H1 (cell line): ENCODE measurements around the gene PFDN1. TPM values are rescaled to one million over a fixed set of nuclear protein-coding genes. Genes with fewer than 3 reads are reported as not detected.

Source experiments
- CTCF ChIA-PET: fragments of 300-600 bp; sonication (Branson Sonifier 250); formaldehyde crosslinking; loops from one replicate; lab custom pipeline; 2021; ENCODE audit not compliant: partially characterized antibody; lab: Charles Lee
- POLR2A ChIA-PET: fragments of 300-600 bp; sonication (Branson Sonifier 250); formaldehyde crosslinking; loops from one replicate; lab custom pipeline; 2021; ENCODE audit warnings: inconsistent platforms; ENCODE audit not compliant: partially characterized antibody; lab: Charles Lee
- DNase-seq, 2 experiments: peaks; one replicate each; pipeline versions ENCODE4 v3.0.0 to v3.0.0-alpha.2; 2010 to 2022; ENCODE audit warnings: low spot score in 2 of 2, low read depth in 1 of 2, mixed read lengths in 1 of 2
- FAIRE-seq: peaks from 2 replicates; lab custom pipeline; 2011; peaks lifted over from hg19 to GRCh38; lab: Jason Lieb, UNC
- H2AFZ ChIP-seq: 2 replicates; pipeline ENCODE4 v1.8.1; 2012; ENCODE audit warnings: low read length, inconsistent platforms
- H2AK5ac ChIP-seq: 2 replicates; pipeline ENCODE4 v1.6.1; 2013; ENCODE audit warnings: low read depth, low read length
- H2BK120ac ChIP-seq: replicated peaks from 2 replicates; pipeline ENCODE3; 2013; ENCODE audit warnings: low read depth, low read length, inconsistent platforms
- H2BK12ac ChIP-seq: 2 replicates; pipeline ENCODE4 v1.6.1; 2013; ENCODE audit warnings: low read depth, low read length
- H2BK15ac ChIP-seq: 2 replicates; pipeline ENCODE4 v1.6.1; 2013; ENCODE audit warnings: low read length
- H2BK20ac ChIP-seq: 2 replicates; pipeline ENCODE4 v1.6.1; 2013; ENCODE audit warnings: low read length
- H2BK5ac ChIP-seq: 2 replicates; pipeline ENCODE4 v1.6.1; 2013; ENCODE audit warnings: low read depth, low read length
- H3K14ac ChIP-seq: 2 replicates; pipeline ENCODE4 v1.6.1; 2013; ENCODE audit warnings: inconsistent platforms; ENCODE audit not compliant: insufficient read length
- H3K18ac ChIP-seq: 2 replicates; pipeline ENCODE4 v1.6.1; 2013; ENCODE audit warnings: low read length; ENCODE audit errors: extremely low read depth
- H3K23ac ChIP-seq: 2 replicates; pipeline ENCODE4 v1.6.1; 2013; ENCODE audit warnings: inconsistent platforms; ENCODE audit not compliant: insufficient read length
- H3K23me2 ChIP-seq: 2 replicates; pipeline ENCODE4 v1.6.1; 2013; ENCODE audit warnings: low read depth, low read length
- H3K27ac ChIP-seq: 2 replicates; pipeline ENCODE4 v1.6.1; 2011; ENCODE audit warnings: low read depth, low read length, inconsistent platforms
- H3K27me3 ChIP-seq, 4 experiments: replicated peaks in 1 of 4; 1 replicate in 1 of 4; 2 replicates in 3 of 4; pipeline versions ENCODE4 v1.6.1 to v1.8.1; 2011 to 2013; ENCODE audit warnings: low read length in 3 of 4, mild to moderate bottlenecking in 3 of 4, inconsistent platforms in 2 of 4, mixed read lengths in 2 of 4, moderate library complexity in 1 of 4; ENCODE audit not compliant: control insufficient read depth in 3 of 4, insufficient read depth in 3 of 4; ENCODE audit errors: extremely low read depth in 1 of 4
- H3K36me3 ChIP-seq, 4 experiments: 2 replicates each; pipeline versions ENCODE4 v1.6.1 to v1.8.1; 2011 to 2013; ENCODE audit warnings: mild to moderate bottlenecking in 4 of 4, low read length in 3 of 4, moderate library complexity in 2 of 4, control low read depth in 1 of 4, inconsistent platforms in 1 of 4; ENCODE audit not compliant: insufficient read depth in 4 of 4, control insufficient read depth in 2 of 4
- H3K4ac ChIP-seq: replicated peaks from 2 replicates; pipeline ENCODE3; 2013; ENCODE audit warnings: low read length, low read depth, mixed read lengths, inconsistent platforms; ENCODE audit not compliant: insufficient read length
- H3K4me1 ChIP-seq, 4 experiments: replicated peaks in 1 of 4; 1 replicate in 1 of 4; 2 replicates in 3 of 4; pipeline versions ENCODE4 v1.6.1 to v1.8.1; 2011 to 2013; ENCODE audit warnings: low read length in 3 of 4, inconsistent platforms in 2 of 4, mixed read lengths in 1 of 4; ENCODE audit not compliant: insufficient read depth in 4 of 4, control insufficient read depth in 3 of 4
- H3K4me2 ChIP-seq, 2 experiments: 2 replicates each; pipeline versions ENCODE4 v1.6.1 to v1.8.1; 2011 to 2013; ENCODE audit warnings: low read depth in 2 of 2, low read length in 2 of 2, control low read depth in 1 of 2, inconsistent platforms in 1 of 2, mild to moderate bottlenecking in 1 of 2; ENCODE audit not compliant: insufficient read depth in 1 of 2
- H3K4me3 ChIP-seq, 4 experiments: fragments of 200-600, 300-600 bp in 1 of 4; sonication (generic), shearing (Covaris generic), sonication (Bioruptor Twin) in 1 of 4; 2 replicates each; pipeline versions ENCODE4 v1.5.1 to v1.8.1; 2011 to 2016; ENCODE audit warnings: low read length in 4 of 4, low read depth in 3 of 4, control low read depth in 2 of 4, inconsistent platforms in 2 of 4, mild to moderate bottlenecking in 2 of 4, mixed read lengths in 1 of 4, moderate library complexity in 1 of 4; ENCODE audit not compliant: insufficient read depth in 2 of 4; ENCODE audit errors: extremely low read depth in 1 of 4
- H3K56ac ChIP-seq: replicated peaks from 2 replicates; pipeline ENCODE3; 2013; ENCODE audit warnings: low read depth, mild to moderate bottlenecking, mixed read lengths, low read length, inconsistent platforms; ENCODE audit not compliant: insufficient read length
- H3K79me1 ChIP-seq: 2 replicates; pipeline ENCODE4 v1.6.1; 2013; ENCODE audit warnings: low read depth, low read length, control low read depth
- H3K79me2 ChIP-seq, 2 experiments: 2 replicates each; pipeline versions ENCODE4 v1.6.1 to v1.8.1; 2012 to 2013; ENCODE audit warnings: low read length in 2 of 2, mild to moderate bottlenecking in 2 of 2, inconsistent platforms in 1 of 2; ENCODE audit not compliant: insufficient read depth in 2 of 2, control insufficient read depth in 1 of 2
- H3K9ac ChIP-seq, 4 experiments: replicated peaks in 1 of 4; 1 replicate in 1 of 4; 2 replicates in 3 of 4; pipeline versions ENCODE4 v1.6.1 to v1.8.1; 2011 to 2013; ENCODE audit warnings: low read depth in 3 of 4, low read length in 3 of 4, control low read depth in 2 of 4, mild to moderate bottlenecking in 2 of 4, moderate library complexity in 2 of 4, inconsistent platforms in 1 of 4; ENCODE audit errors: extremely low read depth in 1 of 4
- H3K9me3 ChIP-seq, 2 experiments: 2 replicates each; pipeline versions ENCODE4 v1.6.1 to v1.8.1; 2012 to 2013; ENCODE audit warnings: mild to moderate bottlenecking in 2 of 2, moderate library complexity in 2 of 2, control low read depth in 1 of 2, inconsistent platforms in 1 of 2, low read depth in 1 of 2, low read length in 1 of 2, mixed read lengths in 1 of 2; ENCODE audit not compliant: insufficient read depth in 2 of 2
- H4K20me1 ChIP-seq, 2 experiments: replicated peaks in 1 of 2; 2 replicates each; pipeline versions ENCODE3 to v1.8.1; 2011 to 2013; ENCODE audit warnings: inconsistent platforms in 2 of 2, low read length in 2 of 2, mild to moderate bottlenecking in 1 of 2; ENCODE audit not compliant: insufficient read depth in 2 of 2, control insufficient read depth in 1 of 2
- H4K5ac ChIP-seq: 2 replicates; pipeline ENCODE4 v1.6.1; 2013; ENCODE audit warnings: low read length, low read depth, mixed read lengths, inconsistent platforms; ENCODE audit not compliant: insufficient read length
- H4K8ac ChIP-seq: 2 replicates; pipeline ENCODE4 v1.8.0; 2013; ENCODE audit warnings: mild to moderate bottlenecking, moderate library complexity, low read length, inconsistent platforms; ENCODE audit not compliant: insufficient read depth; ENCODE audit errors: extremely low read depth
- H4K91ac ChIP-seq: replicated peaks from 2 replicates; pipeline ENCODE3; 2013; ENCODE audit warnings: low read length, mixed read lengths, inconsistent platforms; ENCODE audit not compliant: insufficient read length
- ASH2L ChIP-seq: fragments of 200-600, 300-600 bp; sonication (generic); IDR thresholded peaks from one replicate; pipeline ENCODE4 v1.7.1; 2017; ENCODE audit warnings: low read length
- EGR1 ChIP-seq: IDR thresholded peaks from 2 replicates; pipeline ENCODE4 v1.6.1; 2011; ENCODE audit warnings: low read depth, low read length, borderline replicate concordance
- RXRA ChIP-seq: IDR thresholded peaks from 2 replicates; pipeline ENCODE4 v1.6.1; 2011; ENCODE audit warnings: low read depth, mild to moderate bottlenecking, low read length, moderate library complexity; ENCODE audit not compliant: insufficient read depth
- SIN3A ChIP-seq, 2 experiments: IDR thresholded peaks in 1 of 2; conservative IDR thresholded peaks in 1 of 2; 2 replicates each; pipeline ENCODE4 v1.6.1; 2011 to 2012; ENCODE audit warnings: low read length in 2 of 2, improper control_type of control experiment in 1 of 2, low read depth in 1 of 2, mild to moderate bottlenecking in 1 of 2
- TAF1 ChIP-seq: IDR thresholded peaks from 2 replicates; pipeline ENCODE4 v1.6.1; 2011; ENCODE audit warnings: mild to moderate bottlenecking, low read depth, low read length
- TCF12 ChIP-seq: IDR thresholded peaks from 2 replicates; pipeline ENCODE4 v1.6.1; 2011; ENCODE audit warnings: low read depth, mild to moderate bottlenecking, low read length
- WGBS, 2 experiments: shearing (Covaris generic) in 1 of 2; methylation state at CpG; one replicate each; pipeline versions ENCODE4 v1.1.6 to v1.1.7; 2013 to 2015; ENCODE audit warnings: low lambda C conversion rate in 2 of 2, mixed read lengths in 2 of 2, inconsistent platforms in 1 of 2, low coverage in 1 of 2, missing lambda C conversion rate in 1 of 2; ENCODE audit not compliant: insufficient replicate concordance in 2 of 2, insufficient coverage in 1 of 2, insufficient read length in 1 of 2; ENCODE audit errors: extremely low coverage in 1 of 2, missing lambda C conversion rate in 1 of 2; 5-methylcytosine and 5-hydroxymethylcytosine counted together
- polyA plus RNA-seq, 7 experiments: library from polyadenylated mRNA; depleted of rRNA in 3 of 7; stranded (reverse) in 5 of 7; unstranded in 2 of 7; fragments of >200 nt in 5 of 7; fragments of 200-250 nt in 2 of 7; gene quantifications; 1 replicate in 5 of 7; 2 replicates in 1 of 7; 4 replicates in 1 of 7; pipeline versions ENCODE4 v1.2.1 to v1.2.3, GENCODE V29; 2011 to 2013; ENCODE audit warnings: missing spikeins in 2 of 7, mixed read lengths in 2 of 7
- total RNA-seq: library from RNA; stranded (reverse); fragmentation: NEBNext Ultra II Directional; extraction: Animal tissue kit (Norgen Biotek cat#: 25700); gene quantifications from 2 replicates; pipeline ENCODE4 v1.2.1, GENCODE V29; 2021

Gene PFDN1
- total and polyA plus RNA-seq, 2 of the 8 experiments (the other 6 are each of a cell fraction or from before 2014, with no cell fraction given): 53.0 to 89.6 TPM

GRCh38 chr5:140217299-140218026, 85.4 kb downstream of the PFDN1 start:
- H3K18ac ChIP-seq: no peak overlapping the region
- H3K23me2 ChIP-seq: no peaks in the 10 kb centered on the region
- 100% methylated on average over 1 of the region's 1 CpG; no CpG with 5 or more reads in 1 of the 2 experiments for WGBS, 2 experiments
- no peaks in the 10 kb centered on the region for H3K36me3 ChIP-seq
- DNase-seq: no peak
- no peaks in the 10 kb centered on the region for H4K20me1 ChIP-seq
- no peak overlapping the region for H2AK5ac ChIP-seq
- no peak overlapping the region for H3K4me2 ChIP-seq
- POLR2A ChIA-PET: no interaction called here
- H3K4me1 ChIP-seq: peaks cover 0 to 4% (median 0%) of the 10 kb centered on the region in 4 experiments; a peak in 1 of 7 replicates
- no peak overlapping the region for H4K8ac ChIP-seq
- H2BK15ac ChIP-seq: no peak overlapping the region
- H3K79me1 ChIP-seq: no peaks in the 10 kb centered on the region
- no peak overlapping the region for H2BK12ac ChIP-seq
- no peak overlapping the region for H3K4me3 ChIP-seq
- H2BK5ac ChIP-seq: no peak overlapping the region
- no peak overlapping the region for H3K9ac ChIP-seq
- H3K23ac ChIP-seq: no peak overlapping the region
- no peaks in the 10 kb centered on the region for H3K27me3 ChIP-seq
- TF ChIP-seq SIN3A (conservative IDR thresholded peaks at IDR 0.05 in 1 of 2, IDR thresholded peaks at IDR 0.05 in 1 of 2; ENCODE audit: low read depth in 1 of 2, low read length in 2 of 2): no peak
- no peak for TF ChIP-seq RXRA
- no peak for TF ChIP-seq EGR1
- TF ChIP-seq TCF12: no peak
- no peak for TF ChIP-seq ASH2L
- no peak for TF ChIP-seq TAF1
- FAIRE-seq: no peak
- CTCF ChIA-PET: interaction anchor here (0.7 to 6.0 kb wide), 5 partner anchors 10 to 141 kb away, joined by 3 to 55 read pairs (median 3); no protein-coding TSS in a partner anchor
- H2BK120ac ChIP-seq: no peak overlapping the region
- H2BK20ac ChIP-seq: no peak overlapping the region
- no peaks in the 10 kb centered on the region for H3K9me3 ChIP-seq
- no peak overlapping the region for H3K4ac ChIP-seq
- no peak overlapping the region for H3K56ac ChIP-seq
- no peaks in the 10 kb centered on the region for H3K79me2 ChIP-seq
- no peak overlapping the region for H2AFZ ChIP-seq
- no peak overlapping the region for H3K14ac ChIP-seq
- no peak overlapping the region for H3K27ac ChIP-seq
- H4K91ac ChIP-seq: no peak overlapping the region
- H4K5ac ChIP-seq: no peak overlapping the region
